Hematopoietic multipotent progenitor cell treated with erythropoietin and hydrocortisone succinate and interleukin-3 and kit ligand, for 15 days (in vitro differentiated cells): ENCODE results near the gene SLC44A1.

ENCODE experiments used
- DNase-seq: peaks from one replicate; pipeline ENCODE4 v3.0.0-alpha.2; 2015; ENCODE audit warnings: low spot score

The SLC44A1 gene

GRCh38 chr9:105273731-105274130 is 29.3 kb downstream of the SLC44A1 start:
- no peak for DNase-seq

GRCh38 chr9:105275111-105275510 is 30.7 kb downstream of the SLC44A1 start:
- no peak for DNase-seq

GRCh38 chr9:105275938-105276337 is 31.5 kb downstream of the SLC44A1 start:
- DNase-seq, result no peak

GRCh38 chr9:105278751-105279150 is 34.3 kb downstream of the SLC44A1 start:
- no peak for DNase-seq

GRCh38 chr9:105280691-105281090 is 36.2 kb downstream of the SLC44A1 start:
- no peak for DNase-seq

- no peak for DNase-seq
These were observed 36.8 kb downstream of the SLC44A1 start for GRCh38 chr9:105281272-105281671.

GRCh38 chr9:105281926-105282325 is 37.5 kb downstream of the SLC44A1 start:
- DNase-seq, result no peak

GRCh38 chr9:105282870-105283621 is 38.6 kb downstream of the SLC44A1 start:
- DNase-seq, result no peak

GRCh38 chr9:105283795-105284194 is 39.3 kb downstream of the SLC44A1 start:
- DNase-seq, result no peak

GRCh38 chr9:105284463-105284862 is 40.0 kb downstream of the SLC44A1 start:
- DNase-seq, result no peak

GRCh38 chr9:105286098-105286497 is 41.6 kb downstream of the SLC44A1 start:
- DNase-seq, result no peak

GRCh38 chr9:105289305-105289704 is 44.9 kb downstream of the SLC44A1 start:
- no peak for DNase-seq

GRCh38 chr9:105290418-105290817 is 46.0 kb downstream of the SLC44A1 start:
- DNase-seq, result no peak

GRCh38 chr9:105290954-105291353 is 46.5 kb downstream of the SLC44A1 start:
- no peak for DNase-seq

- no peak for DNase-seq
These were observed 47.0 kb downstream of the SLC44A1 start for GRCh38 chr9:105291422-105291859.

- DNase-seq, result no peak
These were observed 47.5 kb downstream of the SLC44A1 start for GRCh38 chr9:105291938-105292337.

GRCh38 chr9:105293408-105293807 is 49.0 kb downstream of the SLC44A1 start:
- no peak for DNase-seq

GRCh38 chr9:105295201-105295550 is 50.7 kb downstream of the SLC44A1 start:
- no peak for DNase-seq

- DNase-seq, result no peak
These were observed 51.5 kb downstream of the SLC44A1 start for GRCh38 chr9:105295986-105296385.

- no peak for DNase-seq
These were observed 52.0 kb downstream of the SLC44A1 start for GRCh38 chr9:105296445-105296844.

- peak; percentile 22 for DNase-seq
These were observed 52.4 kb downstream of the SLC44A1 start for GRCh38 chr9:105296877-105297287.

- DNase-seq, result no peak
These were observed 53.1 kb downstream of the SLC44A1 start for GRCh38 chr9:105297442-105298075.

- peak; percentile 62 for DNase-seq
These were observed 54.9 kb downstream of the SLC44A1 start for GRCh38 chr9:105299190-105299854.
